K562 (cell line): ENCODE data around the gene LCE2D. TPM values are rescaled to one million over a fixed set of nuclear protein-coding genes. Genes with fewer than 3 reads are reported as not detected.

Source experiments
- ATAC-seq: fragments of 200-7000 bp; cut with Tn5 transposase; 3 replicates; pipeline ENCODE4 v1.9.1; 2020; ENCODE audit warnings: moderate library complexity
- BruUV-seq: library from RNA; stranded (reverse); fragments of 400-500 nt; replicated peaks from 2 replicates; lab custom pipeline; 2021; lab: Mats Ljungman, UMichigan
- CTCF ChIA-PET: fragments of 300-600 bp; formaldehyde crosslinking; extraction: SDS; loops from one replicate; lab custom pipeline; 2021; ENCODE audit warnings: low intra/inter-chr PET ratio; lab: Yijun Ruan, JAX
- POLR2A ChIA-PET: fragments of 300-600, 350-650 bp; sonication (Branson Sonifier 250); formaldehyde crosslinking; extraction: SDS; loops from one replicate; lab custom pipeline; 2021; ENCODE audit warnings: antibody characterized with exemption, inconsistent platforms; lab: Yijun Ruan, JAX
- DNase-seq, 4 experiments: peaks; one replicate each; pipeline versions ENCODE4 v3.0.0 to v3.0.0-alpha.2; 2011 to 2018; ENCODE audit warnings: low spot score in 3 of 4, mixed read lengths in 3 of 4; ENCODE audit errors: extremely low read depth in 1 of 4
- FAIRE-seq: peaks from 2 replicates; lab custom pipeline; 2011; peaks lifted over from hg19 to GRCh38; lab: Jason Lieb, UNC
- H2AFZ ChIP-seq: 2 replicates; pipeline ENCODE4 v1.6.0; 2011; ENCODE audit warnings: low read depth, low read length, control low read depth, inconsistent platforms
- H3K27ac ChIP-seq: fragments of 200-600 bp; 3 replicates; pipeline ENCODE4 v1.8.0; 2011; ENCODE audit warnings: low read depth, mild to moderate bottlenecking, control low read depth, inconsistent platforms, low read length, moderate library complexity, mixed read lengths; ENCODE audit errors: extremely low read depth
- H3K27me3 ChIP-seq, 2 experiments: fragments of 300-600 bp in 1 of 2; 2 replicates in 1 of 2; 3 replicates in 1 of 2; pipeline versions ENCODE4 v1.6.0 to v1.8.0; 2011; ENCODE audit warnings: inconsistent platforms in 2 of 2, low read length in 2 of 2, mild to moderate bottlenecking in 1 of 2, mixed read lengths in 1 of 2, moderate library complexity in 1 of 2; ENCODE audit not compliant: control insufficient read depth in 2 of 2, insufficient read depth in 2 of 2
- H3K36me3 ChIP-seq: fragments of 300-600 bp; 3 replicates; pipeline ENCODE4 v1.8.0; 2011; ENCODE audit warnings: mild to moderate bottlenecking, low read length, inconsistent platforms; ENCODE audit not compliant: control insufficient read depth, insufficient read depth
- H3K4me1 ChIP-seq, 2 experiments: fragments of 200-600 bp in 1 of 2; replicated peaks in 1 of 2; 2 replicates in 1 of 2; 3 replicates in 1 of 2; pipeline versions ENCODE4 v1.5.1 to v1.8.0; 2011; ENCODE audit warnings: inconsistent platforms in 2 of 2, low read length in 2 of 2, mild to moderate bottlenecking in 1 of 2, mixed read lengths in 1 of 2, moderate library complexity in 1 of 2; ENCODE audit not compliant: control insufficient read depth in 2 of 2, insufficient read depth in 2 of 2
- H3K4me2 ChIP-seq: 2 replicates; pipeline ENCODE4 v1.6.1; 2011; ENCODE audit warnings: low read length, control low read depth, inconsistent platforms, mixed read lengths; ENCODE audit not compliant: insufficient read depth
- H3K4me3 ChIP-seq: fragments of 200-600 bp; sonication (generic), shearing (Covaris generic); 2 replicates; pipeline ENCODE4 v1.5.1; 2016; ENCODE audit warnings: control low read depth, inconsistent platforms
- H3K79me2 ChIP-seq: fragments of 200-600 bp; 3 replicates; pipeline ENCODE4 v1.8.0; 2011; ENCODE audit warnings: low read length, inconsistent platforms; ENCODE audit not compliant: control insufficient read depth, insufficient read depth
- H3K9ac ChIP-seq, 2 experiments: 2 replicates each; pipeline versions ENCODE4 v1.6.0 to v1.6.1; 2011; ENCODE audit warnings: low read depth in 2 of 2, low read length in 2 of 2, control low read depth in 1 of 2, inconsistent platforms in 1 of 2, mild to moderate bottlenecking in 1 of 2, mixed read lengths in 1 of 2; ENCODE audit not compliant: insufficient read depth in 1 of 2
- H3K9me1 ChIP-seq: one replicate; pipeline ENCODE4 v1.6.0; 2011; ENCODE audit warnings: inconsistent platforms, mild to moderate bottlenecking, low read length, moderate library complexity; ENCODE audit not compliant: control insufficient read depth, insufficient read depth
- H3K9me3 ChIP-seq: replicated peaks from 2 replicates; pipeline ENCODE4 v1.5.1; 2011; ENCODE audit warnings: low read depth, low read length, inconsistent platforms; ENCODE audit not compliant: control insufficient read depth, insufficient read depth
- H4K20me1 ChIP-seq: replicated peaks from 2 replicates; pipeline ENCODE4 v1.6.1; 2011; ENCODE audit warnings: low read length, inconsistent platforms, mixed read lengths; ENCODE audit not compliant: control insufficient read depth, insufficient read depth
- ILK ChIP-seq: fragments of 450-650 bp; IDR thresholded peaks from 2 replicates; pipeline ENCODE4 v1.6.1; 2016; ENCODE audit warnings: missing genetic modification characterization, low read depth, mild to moderate bottlenecking, missing compliant biosample characterization, moderate library complexity, borderline replicate concordance
- KLF1 ChIP-seq: fragments of 450-650 bp; IDR thresholded peaks from 2 replicates; pipeline ENCODE4 v1.6.1; 2016; ENCODE audit warnings: missing genetic modification characterization, missing compliant biosample characterization
- MED1 ChIP-seq: sonication (generic); formaldehyde crosslinking; IDR thresholded peaks from 2 replicates; pipeline ENCODE4 v1.8.1; 2023; ENCODE audit warnings: missing genetic modification reagents, borderline replicate concordance
- TEAD4 ChIP-seq, 2 experiments: sonication (generic) in 1 of 2; formaldehyde crosslinking in 1 of 2; IDR thresholded peaks; 2 replicates each; pipeline versions ENCODE4 v1.6.1 to v1.8.0; 2012 to 2022; ENCODE audit warnings: borderline replicate concordance in 1 of 2, inconsistent platforms in 1 of 2, low read length in 1 of 2, mild to moderate bottlenecking in 1 of 2, missing genetic modification reagents in 1 of 2
- ZNF121 ChIP-seq: sonication (generic); formaldehyde crosslinking; conservative IDR thresholded peaks from 2 replicates; pipeline ENCODE4 v1.8.0; 2022; ENCODE audit warnings: missing genetic modification reagents
- ZNF668 ChIP-seq: fragments of 250-450 bp; sonication (Bioruptor Pico); IDR thresholded peaks from 2 replicates; pipeline ENCODE4 v1.8.0; 2022; ENCODE audit warnings: mild to moderate bottlenecking, inconsistent platforms
- ZNF696 ChIP-seq: fragments of 250-450 bp; sonication (Bioruptor Pico); conservative IDR thresholded peaks from 2 replicates; pipeline ENCODE4 v1.4.0; 2020; ENCODE audit warnings: mild to moderate bottlenecking, moderate library complexity
- whole genome bisulfite sequencing: fragments of 100-300 bp; shearing (Covaris generic); methylation state at CpG from one replicate; pipeline ENCODE4 v1.1.6; 2016; ENCODE audit warnings: low coverage, mixed read lengths; ENCODE audit not compliant: insufficient coverage; ENCODE audit errors: missing lambda C conversion rate; 5-methylcytosine and 5-hydroxymethylcytosine counted together
- in situ Hi-C: fragments of 300-500 bp; cut with MboI; formaldehyde crosslinking; loops from 4 replicates; pipeline ENCODE4 v1.15.0; 2018; ENCODE audit warnings: inconsistent platforms, mixed read lengths
- intact Hi-C: fragments of 100-400 bp; cut with micrococcal nuclease; formaldehyde crosslinking; loops from 2 replicates; pipeline ENCODE4 v1.14.2; 2022
- polyA plus RNA-seq, 8 experiments: library from polyadenylated mRNA; depleted of rRNA in 4 of 8; stranded (reverse) in 5 of 8; unstranded in 3 of 8; fragments of >200 nt; fragmentation: Nextera tagmentation in 2 of 8; fragmentation: Illumina TruSeq in 1 of 8; extraction: Ambion mirVana in 2 of 8; extraction: Trizol in 1 of 8; gene quantifications; 2 replicates each; pipeline versions ENCODE4 v1.2.1 to v1.2.3, GENCODE V29; 2011 to 2014; ENCODE audit warnings: inconsistent platforms in 1 of 8, missing spikeins in 1 of 8
- total RNA-seq, 7 experiments: library from RNA; depleted of rRNA in 6 of 7; stranded (reverse); fragments of >200 nt in 6 of 7; fragmentation: Illumina TruSeq in 2 of 7; extraction: Trizol in 2 of 7; gene quantifications; 2 replicates each; pipeline versions ENCODE4 v1.2.1 to v1.2.3, GENCODE V29; 2011 to 2021; ENCODE audit warnings: low replicate concordance in 1 of 7
- TF ChIP-seq, protein P1 (sequence below): sonication (generic); formaldehyde crosslinking; IDR thresholded peaks from 2 replicates; pipeline ENCODE4 v1.8.1; 2022; ENCODE audit warnings: missing genetic modification reagents
- TF ChIP-seq, protein P2 (sequence below): fragments of 450-650 bp; IDR thresholded peaks from 2 replicates; pipeline ENCODE4 v1.6.1; 2016; ENCODE audit warnings: mild to moderate bottlenecking
- TF ChIP-seq, protein P3 (sequence below): IDR thresholded peaks from 2 replicates; pipeline ENCODE4 v1.6.1; 2011; ENCODE audit warnings: borderline replicate concordance, low read depth, mild to moderate bottlenecking, moderate library complexity, low read length; ENCODE audit not compliant: insufficient read depth, poor library complexity, severe bottlenecking

LCE2D gene
- total and polyA plus RNA-seq, 9 of the 15 experiments (the other 6 are each of a cell fraction or from before 2014, with no cell fraction given), result not detected

DNA sequence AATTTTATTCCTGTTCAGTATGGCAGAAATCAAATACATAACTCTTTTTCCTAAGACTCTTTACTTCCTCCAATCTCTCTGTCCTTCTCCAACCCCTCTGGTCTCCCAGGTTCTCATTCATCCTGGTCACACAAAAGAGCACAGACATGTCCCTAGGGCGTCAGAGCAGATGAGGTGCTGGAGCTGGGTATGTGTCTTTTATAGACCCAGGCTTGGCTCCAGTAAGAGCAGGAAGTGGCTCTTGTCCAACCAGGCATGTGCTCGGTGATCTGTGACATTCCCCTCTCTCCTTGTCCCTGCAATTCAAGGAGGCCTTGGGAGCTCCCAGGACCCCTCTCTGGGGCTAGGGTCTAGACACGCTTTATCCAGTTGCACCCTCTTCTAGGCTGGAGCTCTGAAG is 18.0 kb upstream of the LCE2D start:
- CTCF ChIA-PET, result no interaction called here
- no peak overlapping the region for H2AFZ ChIP-seq
- FAIRE-seq, result no peak
- no peaks in the 10 kb centered on the region for H3K27me3 ChIP-seq
- no peak for DNase-seq
- no peaks in the 10 kb centered on the region for H3K4me1 ChIP-seq
- POLR2A ChIA-PET, result no interaction called here
- H3K9ac ChIP-seq, result no peak overlapping the region
- H3K4me3 ChIP-seq, result no peak overlapping the region
- H3K27ac ChIP-seq, result no peak overlapping the region
- H3K79me2 ChIP-seq, result no peaks in the 10 kb centered on the region
- in situ Hi-C loops (no loop called here), intact Hi-C loops (no loop called here)
- H3K9me3 ChIP-seq, result no peaks in the 10 kb centered on the region
- BruUV-seq, result no TSS peak
- 0% methylated on average over 3 of the region's 3 CpGs for WGBS
- H3K36me3 ChIP-seq, result no peaks in the 10 kb centered on the region
- peaks cover 3% of the 10 kb centered on the region for H3K9me1 ChIP-seq
- ATAC-seq, result no peak
- no peaks in the 10 kb centered on the region for H4K20me1 ChIP-seq
- H3K4me2 ChIP-seq, result no peak overlapping the region
- TF ChIP-seq, protein P1, sequence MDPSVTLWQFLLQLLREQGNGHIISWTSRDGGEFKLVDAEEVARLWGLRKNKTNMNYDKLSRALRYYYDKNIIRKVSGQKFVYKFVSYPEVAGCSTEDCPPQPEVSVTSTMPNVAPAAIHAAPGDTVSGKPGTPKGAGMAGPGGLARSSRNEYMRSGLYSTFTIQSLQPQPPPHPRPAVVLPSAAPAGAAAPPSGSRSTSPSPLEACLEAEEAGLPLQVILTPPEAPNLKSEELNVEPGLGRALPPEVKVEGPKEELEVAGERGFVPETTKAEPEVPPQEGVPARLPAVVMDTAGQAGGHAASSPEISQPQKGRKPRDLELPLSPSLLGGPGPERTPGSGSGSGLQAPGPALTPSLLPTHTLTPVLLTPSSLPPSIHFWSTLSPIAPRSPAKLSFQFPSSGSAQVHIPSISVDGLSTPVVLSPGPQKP (CRISPR knock-in tag), result no peak
- TF ChIP-seq KLF1 (tag) (no peak), ILK (no peak), MED1 (CRISPR knock-in tag) (no peak), ZNF668 (CRISPR knock-in tag) (no peak), ZNF121 (CRISPR knock-in tag) (no peak), ZNF696 (CRISPR knock-in tag) (no peak), TEAD4 (IDR thresholded peaks at IDR 0.05; ENCODE audit: low read length) (no peak), TEAD4 (CRISPR knock-in tag; IDR thresholded peaks at IDR 0.05; ENCODE audit: borderline replicate concordance) (no peak)
- TF ChIP-seq, protein P2, sequence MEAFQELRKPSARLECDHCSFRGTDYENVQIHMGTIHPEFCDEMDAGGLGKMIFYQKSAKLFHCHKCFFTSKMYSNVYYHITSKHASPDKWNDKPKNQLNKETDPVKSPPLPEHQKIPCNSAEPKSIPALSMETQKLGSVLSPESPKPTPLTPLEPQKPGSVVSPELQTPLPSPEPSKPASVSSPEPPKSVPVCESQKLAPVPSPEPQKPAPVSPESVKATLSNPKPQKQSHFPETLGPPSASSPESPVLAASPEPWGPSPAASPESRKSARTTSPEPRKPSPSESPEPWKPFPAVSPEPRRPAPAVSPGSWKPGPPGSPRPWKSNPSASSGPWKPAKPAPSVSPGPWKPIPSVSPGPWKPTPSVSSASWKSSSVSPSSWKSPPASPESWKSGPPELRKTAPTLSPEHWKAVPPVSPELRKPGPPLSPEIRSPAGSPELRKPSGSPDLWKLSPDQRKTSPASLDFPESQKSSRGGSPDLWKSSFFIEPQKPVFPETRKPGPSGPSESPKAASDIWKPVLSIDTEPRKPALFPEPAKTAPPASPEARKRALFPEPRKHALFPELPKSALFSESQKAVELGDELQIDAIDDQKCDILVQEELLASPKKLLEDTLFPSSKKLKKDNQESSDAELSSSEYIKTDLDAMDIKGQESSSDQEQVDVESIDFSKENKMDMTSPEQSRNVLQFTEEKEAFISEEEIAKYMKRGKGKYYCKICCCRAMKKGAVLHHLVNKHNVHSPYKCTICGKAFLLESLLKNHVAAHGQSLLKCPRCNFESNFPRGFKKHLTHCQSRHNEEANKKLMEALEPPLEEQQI, result no peak
- TF ChIP-seq, protein P3, sequence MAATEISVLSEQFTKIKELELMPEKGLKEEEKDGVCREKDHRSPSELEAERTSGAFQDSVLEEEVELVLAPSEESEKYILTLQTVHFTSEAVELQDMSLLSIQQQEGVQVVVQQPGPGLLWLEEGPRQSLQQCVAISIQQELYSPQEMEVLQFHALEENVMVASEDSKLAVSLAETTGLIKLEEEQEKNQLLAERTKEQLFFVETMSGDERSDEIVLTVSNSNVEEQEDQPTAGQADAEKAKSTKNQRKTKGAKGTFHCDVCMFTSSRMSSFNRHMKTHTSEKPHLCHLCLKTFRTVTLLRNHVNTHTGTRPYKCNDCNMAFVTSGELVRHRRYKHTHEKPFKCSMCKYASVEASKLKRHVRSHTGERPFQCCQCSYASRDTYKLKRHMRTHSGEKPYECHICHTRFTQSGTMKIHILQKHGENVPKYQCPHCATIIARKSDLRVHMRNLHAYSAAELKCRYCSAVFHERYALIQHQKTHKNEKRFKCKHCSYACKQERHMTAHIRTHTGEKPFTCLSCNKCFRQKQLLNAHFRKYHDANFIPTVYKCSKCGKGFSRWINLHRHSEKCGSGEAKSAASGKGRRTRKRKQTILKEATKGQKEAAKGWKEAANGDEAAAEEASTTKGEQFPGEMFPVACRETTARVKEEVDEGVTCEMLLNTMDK, result no peak
